Measurements from ENCODE around the gene AKAP8L. TPM values are rescaled to one million over a fixed set of nuclear protein-coding genes. Genes with fewer than 3 reads are reported as not detected.

The AKAP8L gene
- total and polyA plus RNA-seq, 9 of the 15 experiments (the other 6 are each of a cell fraction or from before 2014, with no cell fraction given): 2.4 to 116 (median 70.7) TPM

DNA sequence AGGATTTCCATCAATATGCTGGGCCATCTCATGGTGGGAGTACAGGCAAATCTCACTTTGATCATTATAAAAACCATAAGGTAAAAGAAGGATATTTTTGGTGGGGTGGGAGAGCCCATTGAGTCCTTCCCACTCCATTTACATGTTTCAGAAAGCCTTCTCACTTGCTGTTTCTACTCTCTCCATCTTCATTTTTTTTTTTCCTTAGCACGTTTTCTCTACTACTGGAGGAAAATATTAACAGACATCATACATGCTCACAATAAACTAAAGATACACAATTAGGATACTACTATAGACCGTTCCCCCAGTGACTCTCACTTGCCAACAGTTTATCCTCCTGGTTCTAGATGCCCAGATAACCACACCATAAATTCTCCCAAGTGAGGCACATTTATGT is 37.4 kb downstream of the AKAP8L start:
- Histone ChIP-seq H3K4me2 (ENCODE audit: insufficient read depth, low read length) (no peak overlapping the region; the same call in 1 of the 2 replicates), H2AFZ (ENCODE audit: low read depth, low read length) (no peak overlapping the region), H3K9me1 (ENCODE audit: control insufficient read depth, insufficient read depth, low read length) (no peaks in the 10 kb centered on the region), H3K36me3 (ENCODE audit: control insufficient read depth, insufficient read depth, low read length) (peaks cover 32% of the 10 kb centered on the region; the same call in 2 of the 3 replicates), H3K9me3 (replicated peaks; ENCODE audit: control insufficient read depth, insufficient read depth, low read depth, low read length) (no peaks in the 10 kb centered on the region), H4K20me1 (replicated peaks; ENCODE audit: control insufficient read depth, insufficient read depth, low read length) (peaks cover 16% of the 10 kb centered on the region), H3K9ac (ENCODE audit: insufficient read depth in 1 of 2, low read depth in 2 of 2, low read length in 2 of 2) (no peak overlapping the region), H3K79me2 (ENCODE audit: control insufficient read depth, insufficient read depth, low read length) (peaks cover 35% of the 10 kb centered on the region), H3K4me1 (replicated peaks in 1 of 2; ENCODE audit: control insufficient read depth in 2 of 2, insufficient read depth in 2 of 2, low read length in 2 of 2) (peaks cover 14 to 26% of the 10 kb centered on the region in 2 experiments), H3K27ac (ENCODE audit: extremely low read depth, low read depth, low read length) (no peak overlapping the region; the same call in 2 of the 3 replicates), H3K4me3 (no peak overlapping the region), H3K27me3 (ENCODE audit: control insufficient read depth in 2 of 2, insufficient read depth in 2 of 2, low read length in 2 of 2) (no peaks in the 10 kb centered on the region; a peak in 1 of 5 replicates)
- WGBS (ENCODE audit: insufficient coverage, low coverage, missing lambda C conversion rate): 42% methylated on average over 2 of the region's 2 CpGs
- POLR2A ChIA-PET: no interaction called here
- ATAC-seq (no peak), DNase-seq (ENCODE audit: extremely low read depth in 1 of 4, low spot score in 3 of 4) (no peak), FAIRE-seq (no peak)
- intact Hi-C loops (cut with micrococcal nuclease) (no loop called here), in situ Hi-C loops (cut with MboI) (no loop called here)
- CTCF ChIA-PET (ENCODE audit: low intra/inter-chr PET ratio): no interaction called here
- no TSS peak for BruUV-seq (replicated peaks)
- TF ChIP-seq ADNP (tag; IDR thresholded peaks at IDR 0.05) (no peak), MED1 (CRISPR knock-in tag; IDR thresholded peaks at IDR 0.05; ENCODE audit: borderline replicate concordance) (no peak), BHLHE40 (IDR thresholded peaks at IDR 0.05; ENCODE audit: low read length) (no peak), MEF2D (tag; conservative IDR thresholded peaks at IDR 0.05; ENCODE audit: low read depth) (no peak), SP1 (CRISPR knock-in tag; IDR thresholded peaks at IDR 0.05) (no peak), DDX20 (tag; IDR thresholded peaks at IDR 0.05; ENCODE audit: low read depth) (no peak), TEAD2 (tag; IDR thresholded peaks at IDR 0.05) (no peak), NR3C1 (CRISPR knock-in tag; IDR thresholded peaks at IDR 0.05) (no peak), NFYB (IDR thresholded peaks at IDR 0.05; ENCODE audit: extremely low read depth, insufficient read length) (no peak)
- TF ChIP-seq, protein P1, sequence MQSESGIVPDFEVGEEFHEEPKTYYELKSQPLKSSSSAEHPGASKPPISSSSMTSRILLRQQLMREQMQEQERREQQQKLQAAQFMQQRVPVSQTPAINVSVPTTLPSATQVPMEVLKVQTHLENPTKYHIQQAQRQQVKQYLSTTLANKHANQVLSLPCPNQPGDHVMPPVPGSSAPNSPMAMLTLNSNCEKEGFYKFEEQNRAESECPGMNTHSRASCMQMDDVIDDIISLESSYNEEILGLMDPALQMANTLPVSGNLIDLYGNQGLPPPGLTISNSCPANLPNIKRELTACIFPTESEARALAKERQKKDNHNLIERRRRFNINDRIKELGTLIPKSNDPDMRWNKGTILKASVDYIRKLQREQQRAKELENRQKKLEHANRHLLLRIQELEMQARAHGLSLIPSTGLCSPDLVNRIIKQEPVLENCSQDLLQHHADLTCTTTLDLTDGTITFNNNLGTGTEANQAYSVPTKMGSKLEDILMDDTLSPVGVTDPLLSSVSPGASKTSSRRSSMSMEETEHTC (IDR thresholded peaks at IDR 0.05): no peak
- TF ChIP-seq, protein P2, sequence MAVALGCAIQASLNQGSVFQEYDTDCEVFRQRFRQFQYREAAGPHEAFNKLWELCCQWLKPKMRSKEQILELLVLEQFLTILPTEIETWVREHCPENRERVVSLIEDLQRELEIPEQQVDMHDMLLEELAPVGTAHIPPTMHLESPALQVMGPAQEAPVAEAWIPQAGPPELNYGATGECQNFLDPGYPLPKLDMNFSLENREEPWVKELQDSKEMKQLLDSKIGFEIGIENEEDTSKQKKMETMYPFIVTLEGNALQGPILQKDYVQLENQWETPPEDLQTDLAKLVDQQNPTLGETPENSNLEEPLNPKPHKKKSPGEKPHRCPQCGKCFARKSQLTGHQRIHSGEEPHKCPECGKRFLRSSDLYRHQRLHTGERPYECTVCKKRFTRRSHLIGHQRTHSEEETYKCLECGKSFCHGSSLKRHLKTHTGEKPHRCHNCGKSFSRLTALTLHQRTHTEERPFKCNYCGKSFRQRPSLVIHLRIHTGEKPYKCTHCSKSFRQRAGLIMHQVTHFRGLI (CRISPR knock-in tag; IDR thresholded peaks at IDR 0.05): no peak
- TF ChIP-seq, protein P3, sequence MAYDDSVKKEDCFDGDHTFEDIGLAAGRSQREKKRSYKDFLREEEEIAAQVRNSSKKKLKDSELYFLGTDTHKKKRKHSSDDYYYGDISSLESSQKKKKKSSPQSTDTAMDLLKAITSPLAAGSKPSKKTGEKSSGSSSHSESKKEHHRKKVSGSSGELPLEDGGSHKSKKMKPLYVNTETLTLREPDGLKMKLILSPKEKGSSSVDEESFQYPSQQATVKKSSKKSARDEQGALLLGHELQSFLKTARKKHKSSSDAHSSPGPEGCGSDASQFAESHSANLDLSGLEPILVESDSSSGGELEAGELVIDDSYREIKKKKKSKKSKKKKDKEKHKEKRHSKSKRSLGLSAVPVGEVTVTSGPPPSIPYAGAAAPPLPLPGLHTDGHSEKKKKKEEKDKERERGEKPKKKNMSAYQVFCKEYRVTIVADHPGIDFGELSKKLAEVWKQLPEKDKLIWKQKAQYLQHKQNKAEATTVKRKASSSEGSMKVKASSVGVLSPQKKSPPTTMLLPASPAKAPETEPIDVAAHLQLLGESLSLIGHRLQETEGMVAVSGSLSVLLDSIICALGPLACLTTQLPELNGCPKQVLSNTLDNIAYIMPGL (CRISPR knock-in tag; IDR thresholded peaks at IDR 0.05): no peak
